Activated CD4-positive, alpha-beta T cell treated with anti-CD3 and anti-CD28 coated beads for 24 hours (primary cell): Measurements from ENCODE around the gene RAET1G.
A peak's percentile ranks its signal among the peaks of the same experiment; 100 is the strongest.
"Not testable (repeated sequence)": the region's sequence is repeated elsewhere in the genome, so short reads cannot be mapped to it uniquely, and the experiment has no call there.

Experiments
- DNase-seq, 2 donors: peaks; one replicate each; pipeline ENCODE4 v3.0.0-alpha.2; 2020; ENCODE audit warnings: low read depth in 2 of 2

The RAET1G gene, protein sequence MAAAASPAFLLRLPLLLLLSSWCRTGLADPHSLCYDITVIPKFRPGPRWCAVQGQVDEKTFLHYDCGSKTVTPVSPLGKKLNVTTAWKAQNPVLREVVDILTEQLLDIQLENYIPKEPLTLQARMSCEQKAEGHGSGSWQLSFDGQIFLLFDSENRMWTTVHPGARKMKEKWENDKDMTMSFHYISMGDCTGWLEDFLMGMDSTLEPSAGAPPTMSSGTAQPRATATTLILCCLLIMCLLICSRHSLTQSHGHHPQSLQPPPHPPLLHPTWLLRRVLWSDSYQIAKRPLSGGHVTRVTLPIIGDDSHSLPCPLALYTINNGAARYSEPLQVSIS

GRCh38 chr6:149922642-149923326, at the start of gene RAET1G:
RAET1G (minus strand) TSS chr6:149923121; CDS start chr6:149923010, 111 bp downstream.
- DNase-seq, result peak; percentile 71 to 73

DNA sequence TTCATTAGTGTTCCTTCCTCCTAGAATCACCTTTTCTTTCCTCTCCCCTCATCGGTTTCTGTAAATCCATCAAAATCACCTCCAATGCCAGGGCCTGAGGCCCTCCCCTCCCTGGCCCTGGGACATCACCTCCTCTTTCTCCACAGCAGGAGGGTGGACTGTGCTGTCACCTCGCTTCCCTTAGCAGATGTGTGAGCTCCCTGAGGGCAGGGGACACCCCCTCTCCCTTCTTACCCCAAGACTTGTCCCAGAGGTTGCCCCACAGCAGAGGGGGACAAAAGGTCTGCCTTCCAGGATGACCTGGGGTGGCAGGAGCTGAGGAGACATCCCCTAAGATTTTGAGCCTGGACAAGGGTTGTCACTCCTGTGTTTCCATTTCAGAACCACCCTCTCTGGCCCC, 46.7 kb upstream of the RAET1G start:
- DNase-seq, result no peak

DNA sequence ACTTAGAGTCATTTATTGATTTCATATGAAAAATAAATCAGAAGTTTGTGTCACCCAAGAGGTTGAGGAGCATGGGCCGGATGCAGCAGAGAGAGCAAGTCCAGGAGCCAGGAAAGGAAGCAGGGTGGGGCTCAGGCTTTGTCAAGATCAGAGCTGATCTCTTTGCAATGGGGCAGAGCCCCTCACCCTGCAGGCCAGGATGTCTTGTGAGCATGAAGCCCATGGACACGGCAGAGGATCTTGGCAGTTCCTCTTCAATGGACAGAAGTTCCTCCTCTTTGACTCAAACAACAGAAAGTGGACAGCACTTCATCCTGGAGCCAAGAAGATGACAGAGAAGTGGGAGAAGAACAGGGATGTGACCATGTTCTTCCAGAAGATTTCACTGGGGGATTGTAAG, 46.0 kb upstream of the RAET1G start:
- not testable (repeated sequence) for DNase-seq

DNA sequence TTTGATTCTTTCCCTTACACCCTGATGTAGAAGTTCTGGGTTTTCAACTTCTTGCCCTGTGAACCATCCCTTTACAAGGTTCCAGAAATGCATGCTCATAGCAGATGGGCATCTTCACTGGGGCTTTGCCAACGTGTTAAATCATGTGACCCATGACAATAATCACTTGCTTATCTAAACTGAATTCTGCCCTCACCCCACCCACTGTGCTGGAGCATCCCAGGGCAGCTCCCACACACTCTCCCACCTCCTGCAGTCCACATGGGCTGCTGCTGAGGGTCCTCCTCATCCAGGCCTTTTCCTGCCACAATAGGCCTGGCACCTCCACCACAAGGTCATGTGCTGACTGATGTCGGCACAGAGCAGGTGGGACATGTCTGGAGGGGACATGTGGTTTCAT, 45.1 kb upstream of the RAET1G start:
- DNase-seq, result not testable (repeated sequence)

DNA sequence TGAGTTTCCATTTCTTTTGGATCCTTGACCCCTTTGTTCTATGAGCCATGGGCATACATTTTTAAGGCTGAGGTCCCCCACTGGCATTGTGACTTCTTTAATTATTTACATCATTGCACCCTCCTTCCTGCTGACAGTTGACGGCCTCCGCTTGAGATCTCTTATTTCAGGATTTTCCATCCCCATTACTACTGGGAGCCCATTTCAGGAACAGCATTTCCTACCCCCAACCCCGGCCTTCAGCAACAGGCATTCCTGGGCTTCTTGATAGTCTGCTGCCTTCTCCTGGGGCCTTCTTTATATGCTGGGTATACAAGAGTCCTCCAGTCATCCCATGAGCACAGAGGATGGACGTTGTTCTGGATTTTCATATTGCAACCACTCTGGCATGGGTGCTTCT, 44.7 kb upstream of the RAET1G start:
- DNase-seq, result no peak

DNA sequence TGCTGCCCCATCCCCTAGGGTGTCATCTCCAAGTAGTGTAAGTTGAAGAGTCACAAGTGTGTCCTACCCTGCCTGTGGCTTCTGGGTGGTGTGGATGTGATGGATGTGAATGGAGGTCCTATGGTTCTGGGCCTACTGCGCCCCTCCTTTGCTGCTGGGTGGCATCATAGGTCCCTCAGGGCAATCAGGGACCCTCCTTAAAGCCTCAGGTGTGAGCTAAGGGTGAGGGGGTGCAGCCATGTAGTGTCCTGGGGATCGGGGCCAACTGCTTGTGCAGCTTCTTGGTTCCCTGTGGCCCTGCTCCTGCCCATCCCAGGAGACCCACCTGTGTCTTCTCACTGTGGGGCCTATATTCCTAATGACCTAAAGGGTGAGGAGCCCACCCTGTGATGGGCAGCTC, 43.4 kb upstream of the RAET1G start:
- not testable (repeated sequence) for DNase-seq

- peak in 1 of 2 donors; percentile 14 for DNase-seq
These were observed 42.5 kb upstream of the RAET1G start for GRCh38 chr6:149965194-149966020.

GRCh38 chr6:149964308-149965193, 41.6 kb upstream of the RAET1G start:
- peak in 1 of 2 donors; percentile 15 for DNase-seq

DNA sequence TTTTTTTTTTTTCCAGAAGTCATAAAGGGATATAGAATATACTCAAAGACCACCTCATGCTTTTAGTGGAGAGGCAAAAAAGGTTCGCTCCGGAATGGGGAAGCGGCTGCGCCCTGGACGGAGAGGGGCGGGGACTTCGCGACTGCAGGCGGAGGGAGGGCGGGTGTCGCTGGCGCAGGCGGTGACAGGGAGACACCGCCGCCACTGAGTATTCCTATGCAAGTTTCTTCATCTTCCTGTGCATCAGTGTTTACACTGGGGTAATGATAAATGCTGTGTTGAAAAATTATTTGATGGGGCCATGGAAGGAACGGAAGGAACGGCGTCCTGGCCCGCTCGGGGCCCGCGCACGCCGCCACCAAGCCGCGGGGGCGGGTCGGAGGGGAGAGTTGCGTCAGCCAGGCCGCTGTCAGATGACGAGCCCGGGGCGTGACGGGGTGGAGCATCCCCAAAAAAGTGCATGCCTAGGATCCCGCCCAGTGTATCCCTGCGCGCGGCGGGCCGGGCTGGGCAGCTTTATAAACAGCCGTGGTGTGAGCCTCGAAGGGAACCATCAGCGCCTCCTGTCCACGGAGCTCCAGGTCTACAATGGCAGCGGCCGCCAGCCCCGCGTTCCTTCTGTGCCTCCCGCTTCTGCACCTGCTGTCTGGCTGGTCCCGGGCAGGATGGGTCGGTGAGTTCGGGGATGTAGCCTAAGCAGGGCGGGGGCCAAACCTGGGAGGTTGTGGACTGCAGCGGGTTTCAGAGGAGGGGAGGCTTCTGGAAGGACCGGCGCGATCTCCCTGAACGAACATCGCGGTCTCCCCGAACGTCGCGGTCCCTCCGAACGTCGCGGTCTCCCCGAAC, 40.8 kb upstream of the RAET1G start, which contains the start of gene ULBP1:
Gene ULBP1, plus strand, starts transcription at position 482 of the 846 bp plus-strand sequence. Its CDS starts 107 bp downstream, at position 589.
- DNase-seq, result peak; percentile 68 to 84

- DNase-seq, result peak in 1 of 2 donors; percentile 47
These were observed 40.2 kb upstream of the RAET1G start for GRCh38 chr6:149963212-149963461.

GRCh38 chr6:149962461-149963211, 39.7 kb upstream of the RAET1G start:
- DNase-seq, result no peak

GRCh38 chr6:149961728-149962425, 39.0 kb upstream of the RAET1G start:
- peak in 1 of 2 donors; percentile 19 for DNase-seq

DNA sequence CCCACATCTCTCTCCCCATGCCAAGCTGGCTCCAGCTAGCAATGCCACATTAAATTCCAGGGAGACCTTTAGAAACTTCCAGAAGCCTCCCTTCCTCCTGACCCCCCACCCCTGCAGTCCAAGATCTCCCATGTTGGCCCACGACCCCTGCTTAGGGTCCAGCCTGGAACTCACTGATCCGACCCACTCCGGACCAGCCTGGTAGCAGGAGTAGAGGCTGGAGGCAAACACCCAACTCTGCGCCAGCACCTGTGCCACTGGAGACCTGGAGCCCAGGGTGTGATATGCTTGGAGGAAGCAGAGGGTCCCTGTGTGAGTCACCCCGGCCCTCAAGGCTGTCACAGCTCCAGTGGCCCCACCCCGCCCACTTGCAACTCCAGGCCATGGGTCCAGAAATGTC, 37.6 kb upstream of the RAET1G start:
- DNase-seq, result no peak

GRCh38 chr6:149959806-149960205, 36.9 kb upstream of the RAET1G start:
- not testable (repeated sequence) for DNase-seq

GRCh38 chr6:149958124-149958523, 35.2 kb upstream of the RAET1G start:
- DNase-seq, result not testable (repeated sequence)

DNA sequence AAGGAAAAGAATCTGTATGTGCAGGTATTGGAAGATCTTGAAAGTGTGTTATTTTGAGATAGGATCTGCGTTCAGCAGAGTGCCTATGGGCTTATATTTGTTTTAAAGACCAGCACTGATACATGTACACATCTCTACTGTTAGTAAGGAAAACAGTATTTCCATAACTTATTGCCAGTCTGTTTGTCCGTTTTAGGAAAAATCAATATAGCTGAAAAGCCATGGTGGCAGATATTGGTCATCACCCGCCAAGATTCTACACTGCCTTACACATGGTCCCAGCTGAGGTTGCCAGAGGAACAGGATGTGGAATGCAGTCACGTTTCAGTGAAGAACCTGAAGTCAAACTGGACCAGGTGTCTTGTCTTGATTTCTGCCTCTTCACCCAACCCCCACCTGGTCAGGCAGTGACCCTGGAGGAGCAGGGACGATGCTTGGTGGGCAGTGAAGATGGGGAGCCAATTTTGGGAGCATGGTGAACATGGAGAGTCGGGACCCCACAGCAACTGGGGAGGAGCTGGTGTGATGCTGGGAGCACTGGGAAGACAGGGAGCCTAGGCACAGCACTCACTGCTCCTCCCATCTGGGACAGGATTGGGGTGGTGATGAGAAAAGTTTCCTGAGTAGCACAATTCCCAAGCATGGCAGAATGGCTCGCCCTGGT, 32.9 kb upstream of the RAET1G start:
- not testable (repeated sequence) for DNase-seq

GRCh38 chr6:149954984-149955653, 32.2 kb upstream of the RAET1G start:
- DNase-seq, result not testable (repeated sequence)
